Measurements from ENCODE around the gene GLYATL3. TPM values are rescaled to one million over a fixed set of nuclear protein-coding genes. Genes with fewer than 3 reads are reported as not detected.

GLYATL3 gene
- polyA plus RNA-seq, 1 of the 3 experiments (the other 2 are of a cell fraction), result not detected

- Histone ChIP-seq H3K27ac (ENCODE audit: low read depth in 2 of 2, low read length in 1 of 2) (no peak overlapping the region), H2AFZ (ENCODE audit: low read depth) (no peak overlapping the region), H3K4me3 (ENCODE audit: low read depth in 2 of 2, low read length in 1 of 2) (no peak overlapping the region), H3K9me3 (no peaks in the 10 kb centered on the region), H3K36me3 (replicated peaks in 1 of 2; ENCODE audit: control insufficient read depth in 1 of 2, insufficient read depth in 2 of 2, low read length in 1 of 2) (no peaks in the 10 kb centered on the region), H3K9me2 (no peaks in the 10 kb centered on the region), H3K4me2 (no peak overlapping the region), H3K79me2 (ENCODE audit: insufficient read depth) (no peaks in the 10 kb centered on the region), H3K4me1 (ENCODE audit: control insufficient read depth in 1 of 2, insufficient read depth in 2 of 2, low read depth in 1 of 2, low read length in 1 of 2) (no peaks in the 10 kb centered on the region), H4K20me1 (ENCODE audit: insufficient read depth) (no peaks in the 10 kb centered on the region), H3F3A (replicated peaks; ENCODE audit: insufficient read depth) (no peaks in the 10 kb centered on the region), H3K9ac (no peak overlapping the region), H3K27me3 (ENCODE audit: insufficient read depth) (peaks cover 11% of the 10 kb centered on the region; the same call in 1 of the 2 replicates)
- no peak for DNase-seq
- TF ChIP-seq PBX3 (IDR thresholded peaks at IDR 0.05), result no peak
- TF ChIP-seq NRF1 (IDR thresholded peaks at IDR 0.05; ENCODE audit: low read depth, low read length), result no peak
- TF ChIP-seq NFIC (IDR thresholded peaks at IDR 0.05; ENCODE audit: borderline replicate concordance), result no peak
- TF ChIP-seq GATA2 (CRISPR knock-in tag; IDR thresholded peaks at IDR 0.05), result no peak
- no peak for TF ChIP-seq USF2 (IDR thresholded peaks at IDR 0.05; ENCODE audit: borderline replicate concordance, low read depth, low read length)
- TF ChIP-seq YY1 (IDR thresholded peaks at IDR 0.05; ENCODE audit: low read depth), result no peak
- no peak for TF ChIP-seq IRF3 (IDR thresholded peaks at IDR 0.05; ENCODE audit: low read depth, low read length)
- TF ChIP-seq RCOR1 (IDR thresholded peaks at IDR 0.05; ENCODE audit: low read length), result no peak
- TF ChIP-seq RAD21 (IDR thresholded peaks at IDR 0.05; ENCODE audit: low read length), result no peak
- TF ChIP-seq CHD2 (IDR thresholded peaks at IDR 0.05; ENCODE audit: low read length, partially characterized antibody), result no peak
- TF ChIP-seq USF1 (IDR thresholded peaks at IDR 0.05; ENCODE audit: borderline replicate concordance, low read depth), result no peak
- no peak for TF ChIP-seq MAX (IDR thresholded peaks at IDR 0.05; ENCODE audit: low read depth)
- no peak for TF ChIP-seq JUND (IDR thresholded peaks at IDR 0.05)
- no peak for TF ChIP-seq SIN3A (IDR thresholded peaks at IDR 0.05; ENCODE audit: borderline replicate concordance, low read depth, low read length)
- TF ChIP-seq CTCF (IDR thresholded peaks at IDR 0.05), result no peak
- TF ChIP-seq RFX5 (IDR thresholded peaks at IDR 0.05; ENCODE audit: low read length), result no peak
- TF ChIP-seq TEAD4 (IDR thresholded peaks at IDR 0.05; ENCODE audit: borderline replicate concordance, insufficient read depth), result no peak
- ChIA-PET CTCF (interaction anchor here (1.1 to 3.2 kb wide), 2 partner anchors 14 to 18 kb away, joined by 4 to 19 read pairs; no protein-coding TSS in a partner anchor), POLR2A (no interaction called here)
- WGBS (ENCODE audit: low lambda C conversion rate), result 5% methylated on average over 2 of the region's 2 CpGs
Observed at GRCh38 chr6:49530141-49530776, 30.5 kb downstream of the GLYATL3 start.

All from SK-N-SH (cell line).